ENCODE results near the gene SRSF6.
A peak's percentile ranks its signal among the peaks of the same experiment; 100 is the strongest.
"Not testable (repeated sequence)": the region's sequence is repeated elsewhere in the genome, so short reads cannot be mapped to it uniquely, and the experiment has no call there.

Gene SRSF6

GRCh38 chr20:43438578-43439316 lies 18.9 kb upstream of the SRSF6 start:
- no peak for TF ChIP-seq ZNF274 (IDR thresholded peaks at IDR 0.05; ENCODE audit: low read depth, low read length)
- H3K4me3 ChIP-seq (ENCODE audit: low read length) = no peak overlapping the region

- no peak for TF ChIP-seq ZNF274 (IDR thresholded peaks at IDR 0.05; ENCODE audit: low read depth, low read length)
- no peak overlapping the region for H3K4me3 ChIP-seq (ENCODE audit: low read length)
Measured at GRCh38 chr20:43440531-43440930, 17.2 kb upstream of the SRSF6 start.

GRCh38 chr20:43442282-43442880 lies 15.3 kb upstream of the SRSF6 start:
- TF ChIP-seq ZNF274 (IDR thresholded peaks at IDR 0.05; ENCODE audit: low read depth, low read length) = no peak
- H3K4me3 ChIP-seq (ENCODE audit: low read length) = no peak overlapping the region

- TF ChIP-seq ZNF274 (IDR thresholded peaks at IDR 0.05; ENCODE audit: low read depth, low read length) = no peak
Measured at GRCh38 chr20:43444107-43444506, 13.6 kb upstream of the SRSF6 start.

GRCh38 chr20:43446361-43446879 lies 11.3 kb upstream of the SRSF6 start:
- no peak for TF ChIP-seq ZNF274 (IDR thresholded peaks at IDR 0.05; ENCODE audit: low read depth, low read length)
- no peak overlapping the region for H3K4me3 ChIP-seq (ENCODE audit: low read length)

More at GRCh38 chr20:43444107-43444506, 13.6 kb upstream of the SRSF6 start:
- no peak overlapping the region for H3K4me3 ChIP-seq (ENCODE audit: low read length)

GRCh38 chr20:43448431-43448747 lies 9.3 kb upstream of the SRSF6 start:
- H3K4me3 ChIP-seq (ENCODE audit: low read length) = not testable (repeated sequence)

GRCh38 chr20:43448748-43449535 lies 8.8 kb upstream of the SRSF6 start:
- TF ChIP-seq ZNF274 (IDR thresholded peaks at IDR 0.05; ENCODE audit: low read depth, low read length) = no peak
- H3K4me3 ChIP-seq (ENCODE audit: low read length) = no peak overlapping the region

- H3K4me3 ChIP-seq (ENCODE audit: low read length) = no peak overlapping the region
- TF ChIP-seq ZNF274 (IDR thresholded peaks at IDR 0.05; ENCODE audit: low read depth, low read length) = no peak
Measured at GRCh38 chr20:43450841-43451799, 6.6 kb upstream of the SRSF6 start.

- no peak for TF ChIP-seq ZNF274 (IDR thresholded peaks at IDR 0.05; ENCODE audit: low read depth, low read length)
Measured at GRCh38 chr20:43452404-43453126, 5.1 kb upstream of the SRSF6 start.

GRCh38 chr20:43456252-43456651 lies 1.4 kb upstream of the SRSF6 start:
- not testable (repeated sequence) for H3K4me3 ChIP-seq (ENCODE audit: low read length)

More at GRCh38 chr20:43452404-43453126, 5.1 kb upstream of the SRSF6 start:
- no peak overlapping the region for H3K4me3 ChIP-seq (ENCODE audit: low read length)

- peak overlapping the region; percentile 87 for H3K4me3 ChIP-seq (ENCODE audit: low read length)
- no peak for TF ChIP-seq ZNF274 (IDR thresholded peaks at IDR 0.05; ENCODE audit: low read depth, low read length)
Measured at GRCh38 chr20:43456809-43457639, 672 bp upstream of the SRSF6 start.

- TF ChIP-seq ZNF274 (IDR thresholded peaks at IDR 0.05; ENCODE audit: low read depth, low read length) = no peak
- peak overlapping the region; percentile 87 for H3K4me3 ChIP-seq (ENCODE audit: low read length)
Measured at GRCh38 chr20:43458422-43458924, 777 bp downstream of the SRSF6 start.

Data from GM08714 (cell line).